ENCODE data around the gene PDE4D.

Gene PDE4D

GRCh38 chr5:59637884-59638580 is 255.5 kb downstream of the PDE4D start:
- TF ChIP-seq, protein P1, sequence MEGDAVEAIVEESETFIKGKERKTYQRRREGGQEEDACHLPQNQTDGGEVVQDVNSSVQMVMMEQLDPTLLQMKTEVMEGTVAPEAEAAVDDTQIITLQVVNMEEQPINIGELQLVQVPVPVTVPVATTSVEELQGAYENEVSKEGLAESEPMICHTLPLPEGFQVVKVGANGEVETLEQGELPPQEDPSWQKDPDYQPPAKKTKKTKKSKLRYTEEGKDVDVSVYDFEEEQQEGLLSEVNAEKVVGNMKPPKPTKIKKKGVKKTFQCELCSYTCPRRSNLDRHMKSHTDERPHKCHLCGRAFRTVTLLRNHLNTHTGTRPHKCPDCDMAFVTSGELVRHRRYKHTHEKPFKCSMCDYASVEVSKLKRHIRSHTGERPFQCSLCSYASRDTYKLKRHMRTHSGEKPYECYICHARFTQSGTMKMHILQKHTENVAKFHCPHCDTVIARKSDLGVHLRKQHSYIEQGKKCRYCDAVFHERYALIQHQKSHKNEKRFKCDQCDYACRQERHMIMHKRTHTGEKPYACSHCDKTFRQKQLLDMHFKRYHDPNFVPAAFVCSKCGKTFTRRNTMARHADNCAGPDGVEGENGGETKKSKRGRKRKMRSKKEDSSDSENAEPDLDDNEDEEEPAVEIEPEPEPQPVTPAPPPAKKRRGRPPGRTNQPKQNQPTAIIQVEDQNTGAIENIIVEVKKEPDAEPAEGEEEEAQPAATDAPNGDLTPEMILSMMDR (IDR thresholded peaks at IDR 0.05; ENCODE audit: insufficient read depth, missing control alignments), result no peak
- no peak for DNase-seq (ENCODE audit: insufficient read length, low spot score)
- no peak for FAIRE-seq

- TF ChIP-seq, protein P1 (IDR thresholded peaks at IDR 0.05; ENCODE audit: insufficient read depth, missing control alignments), result no peak
- FAIRE-seq, result no peak
Observed at GRCh38 chr5:59629561-59629960, 264.0 kb downstream of the PDE4D start.

DNA sequence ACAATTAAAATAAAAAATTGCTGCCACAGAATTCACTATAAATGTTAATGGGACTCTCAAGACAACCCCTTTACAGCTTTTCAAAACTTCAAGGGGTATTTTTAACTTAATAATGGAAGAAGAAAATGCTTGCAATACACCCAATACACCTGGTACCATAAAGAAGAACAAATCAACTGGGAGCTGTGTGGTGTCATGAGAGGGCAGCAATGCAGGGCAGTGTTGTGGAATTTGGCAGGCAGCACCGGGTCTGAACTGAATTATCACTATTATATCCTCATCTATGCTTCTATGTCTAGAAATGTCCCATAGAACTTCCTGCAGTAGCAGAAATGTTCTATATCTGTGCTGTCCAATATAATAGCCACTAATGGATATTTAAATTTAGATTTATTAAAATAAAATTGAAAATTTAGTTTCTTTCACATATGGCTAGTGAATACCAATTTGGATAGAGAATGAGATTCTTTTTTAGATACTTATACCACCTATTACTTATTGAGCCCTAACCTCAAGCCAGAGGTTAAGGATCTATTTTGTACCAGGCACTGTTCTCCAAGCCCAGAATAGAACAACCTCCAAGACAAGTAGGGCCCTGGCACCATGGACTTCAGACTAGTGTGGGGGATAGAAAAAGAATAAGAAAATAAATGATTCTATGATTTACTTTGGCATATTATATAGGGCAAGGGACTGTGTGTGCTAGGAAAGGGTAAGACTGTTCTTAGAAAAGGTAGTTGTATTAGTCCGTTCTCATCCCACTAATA is 265.3 kb downstream of the PDE4D start:
- TF ChIP-seq, protein P1 (IDR thresholded peaks at IDR 0.05; ENCODE audit: insufficient read depth, missing control alignments), result no peak
- no peak for FAIRE-seq
- DNase-seq (ENCODE audit: insufficient read length, low spot score), result no peak

More at GRCh38 chr5:59629561-59629960, 264.0 kb downstream of the PDE4D start:
- DNase-seq (ENCODE audit: insufficient read length, low spot score), result no peak

DNA sequence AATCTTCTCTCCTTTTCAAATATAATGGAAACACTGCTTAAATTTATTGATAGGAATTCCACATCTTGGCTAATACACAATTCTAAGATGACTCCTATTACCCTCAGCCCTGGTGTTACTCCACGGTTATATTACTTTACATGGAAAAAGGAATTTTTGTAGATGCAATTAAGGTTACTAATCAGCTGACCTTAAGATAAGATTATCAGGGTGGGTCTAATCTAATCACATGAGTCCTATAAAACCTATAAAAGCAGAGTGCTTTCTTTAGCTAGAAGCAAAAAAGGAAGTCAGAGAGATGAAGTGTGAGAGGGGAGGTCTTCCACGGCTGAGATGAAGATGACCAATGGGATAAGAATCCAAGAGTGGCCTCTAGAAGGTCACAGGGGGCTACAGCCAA is 268.6 kb downstream of the PDE4D start:
- DNase-seq (ENCODE audit: insufficient read length, low spot score), result no peak
- no peak for FAIRE-seq
- TF ChIP-seq, protein P1 (IDR thresholded peaks at IDR 0.05; ENCODE audit: insufficient read depth, missing control alignments), result no peak

- DNase-seq (ENCODE audit: insufficient read length, low spot score) (no peak), FAIRE-seq (no peak)
- TF ChIP-seq, protein P1 (IDR thresholded peaks at IDR 0.05; ENCODE audit: insufficient read depth, missing control alignments), result no peak
Observed at GRCh38 chr5:59622848-59623247, 270.7 kb downstream of the PDE4D start.

DNA sequence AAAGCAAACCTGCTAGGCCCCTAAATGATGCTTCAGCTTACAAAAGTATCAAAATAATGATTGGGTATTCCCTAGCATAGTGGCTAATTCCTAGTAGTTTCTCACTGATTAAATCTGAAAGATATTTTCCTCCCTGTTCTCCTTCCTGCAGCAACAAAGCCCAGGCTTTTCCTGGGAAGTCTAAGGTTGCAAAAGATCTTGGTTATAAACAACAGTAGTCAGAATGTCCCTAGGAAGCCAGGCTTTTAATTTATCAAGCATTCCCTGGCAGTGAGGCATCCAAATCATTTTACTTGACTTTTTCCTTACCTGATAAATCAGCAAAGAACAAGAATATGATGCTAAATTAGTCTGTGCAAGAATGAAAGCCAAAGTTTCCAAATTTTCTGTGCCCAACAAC is 272.0 kb downstream of the PDE4D start:
- FAIRE-seq (no peak), DNase-seq (ENCODE audit: insufficient read length, low spot score) (no peak)
- TF ChIP-seq, protein P1 (IDR thresholded peaks at IDR 0.05; ENCODE audit: insufficient read depth, missing control alignments), result no peak
